ENCODE measurements around the gene NDUFB2. TPM values are rescaled to one million over a fixed set of nuclear protein-coding genes. Genes with fewer than 3 reads are reported as not detected.
"Not testable (repeated sequence)": the region's sequence is repeated elsewhere in the genome, so short reads cannot be mapped to it uniquely, and the experiment has no call there.

NDUFB2 gene
- total RNA-seq, 1 donor from 2014 or later: 35.9 TPM

DNA sequence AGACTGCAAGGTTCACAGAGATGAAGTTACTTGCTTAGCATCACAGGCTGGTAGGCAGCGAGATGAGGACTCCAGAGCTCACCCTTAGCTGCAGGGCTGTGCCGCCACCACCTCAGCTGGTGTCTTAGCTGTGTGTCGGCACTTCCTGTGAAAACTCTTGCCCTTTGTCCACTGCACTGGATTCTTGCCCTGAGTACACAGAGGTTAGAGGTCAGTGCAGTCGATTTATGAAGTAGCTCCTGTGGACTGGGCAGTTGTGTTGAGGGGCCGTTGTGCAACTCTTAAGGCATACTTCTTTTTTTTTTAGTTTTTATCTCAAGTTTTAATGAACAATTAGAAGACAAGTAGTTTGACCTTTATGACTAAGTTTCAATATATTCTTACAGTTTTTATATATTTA is 10.6 kb downstream of the NDUFB2 start:
- no peaks in the 10 kb centered on the region for H3K27me3 ChIP-seq
- H3K4me3 ChIP-seq: no peak overlapping the region
- H3K4me1 ChIP-seq: no peaks in the 10 kb centered on the region
- TF ChIP-seq, protein P1, sequence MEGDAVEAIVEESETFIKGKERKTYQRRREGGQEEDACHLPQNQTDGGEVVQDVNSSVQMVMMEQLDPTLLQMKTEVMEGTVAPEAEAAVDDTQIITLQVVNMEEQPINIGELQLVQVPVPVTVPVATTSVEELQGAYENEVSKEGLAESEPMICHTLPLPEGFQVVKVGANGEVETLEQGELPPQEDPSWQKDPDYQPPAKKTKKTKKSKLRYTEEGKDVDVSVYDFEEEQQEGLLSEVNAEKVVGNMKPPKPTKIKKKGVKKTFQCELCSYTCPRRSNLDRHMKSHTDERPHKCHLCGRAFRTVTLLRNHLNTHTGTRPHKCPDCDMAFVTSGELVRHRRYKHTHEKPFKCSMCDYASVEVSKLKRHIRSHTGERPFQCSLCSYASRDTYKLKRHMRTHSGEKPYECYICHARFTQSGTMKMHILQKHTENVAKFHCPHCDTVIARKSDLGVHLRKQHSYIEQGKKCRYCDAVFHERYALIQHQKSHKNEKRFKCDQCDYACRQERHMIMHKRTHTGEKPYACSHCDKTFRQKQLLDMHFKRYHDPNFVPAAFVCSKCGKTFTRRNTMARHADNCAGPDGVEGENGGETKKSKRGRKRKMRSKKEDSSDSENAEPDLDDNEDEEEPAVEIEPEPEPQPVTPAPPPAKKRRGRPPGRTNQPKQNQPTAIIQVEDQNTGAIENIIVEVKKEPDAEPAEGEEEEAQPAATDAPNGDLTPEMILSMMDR (IDR thresholded peaks at IDR 0.05): no peak
- no peak for DNase-seq (ENCODE audit: low spot score in 2 of 2)
- intact Hi-C loops (cut with DNase I): no loop called here
- H3K9me3 ChIP-seq: no peaks in the 10 kb centered on the region
- peaks cover 19 to 29% of the 10 kb centered on the region in 2 donors for H3K36me3 ChIP-seq
- no peak overlapping the region for H3K27ac ChIP-seq

DNA sequence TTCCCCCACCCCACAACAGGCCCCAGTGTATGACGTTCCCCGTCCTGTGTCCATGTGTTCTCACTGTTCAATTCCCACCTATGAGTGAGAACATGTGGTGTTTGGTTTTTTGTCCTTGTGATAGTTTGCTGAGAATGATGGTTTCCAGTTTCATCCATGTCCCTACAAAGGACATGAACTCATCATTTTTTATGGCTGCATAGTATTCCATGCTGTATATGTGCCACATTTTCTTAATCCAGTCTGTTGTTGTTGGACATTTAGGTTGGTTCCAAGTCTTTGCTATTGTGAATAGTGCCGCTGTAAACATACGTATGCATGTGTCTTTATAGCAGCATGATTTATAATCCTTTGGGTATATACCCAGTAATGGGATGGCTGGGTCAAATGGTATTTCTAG is 12.3 kb downstream of the NDUFB2 start:
- DNase-seq (ENCODE audit: low spot score in 2 of 2); H3K4me3 ChIP-seq; H3K27ac ChIP-seq; H3K9me3 ChIP-seq; H3K27me3 ChIP-seq; H3K4me1 ChIP-seq; intact Hi-C loops (cut with DNase I): not testable (repeated sequence)
- H3K36me3 ChIP-seq: peaks cover 19 to 24% of the 10 kb centered on the region in 2 donors

DNA sequence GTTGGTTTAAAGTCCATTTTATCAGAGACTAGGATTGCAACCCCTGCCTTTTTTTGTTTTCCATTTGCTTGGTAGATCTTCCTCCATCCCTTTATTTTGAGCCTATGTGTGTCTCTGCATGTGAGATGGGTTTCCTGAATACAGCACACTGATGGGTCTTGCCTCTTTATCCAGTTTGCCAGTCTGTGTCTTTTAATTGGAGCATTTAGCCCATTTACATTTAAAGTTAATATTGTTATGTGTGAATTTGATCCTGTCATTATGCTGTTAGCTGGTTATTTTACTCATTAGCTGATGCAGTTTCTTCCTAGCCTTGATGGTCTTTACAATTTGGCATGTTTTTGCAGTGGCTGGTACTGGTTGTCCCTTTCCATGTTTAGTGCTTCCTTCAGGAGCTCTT is 15.9 kb downstream of the NDUFB2 start:
- DNase-seq (ENCODE audit: low spot score in 2 of 2); H3K4me1 ChIP-seq; H3K27me3 ChIP-seq; H3K9me3 ChIP-seq; intact Hi-C loops (cut with DNase I); H3K27ac ChIP-seq; H3K4me3 ChIP-seq: not testable (repeated sequence)
- H3K36me3 ChIP-seq: peaks cover 0 to 19% of the 10 kb centered on the region in 2 donors

DNA sequence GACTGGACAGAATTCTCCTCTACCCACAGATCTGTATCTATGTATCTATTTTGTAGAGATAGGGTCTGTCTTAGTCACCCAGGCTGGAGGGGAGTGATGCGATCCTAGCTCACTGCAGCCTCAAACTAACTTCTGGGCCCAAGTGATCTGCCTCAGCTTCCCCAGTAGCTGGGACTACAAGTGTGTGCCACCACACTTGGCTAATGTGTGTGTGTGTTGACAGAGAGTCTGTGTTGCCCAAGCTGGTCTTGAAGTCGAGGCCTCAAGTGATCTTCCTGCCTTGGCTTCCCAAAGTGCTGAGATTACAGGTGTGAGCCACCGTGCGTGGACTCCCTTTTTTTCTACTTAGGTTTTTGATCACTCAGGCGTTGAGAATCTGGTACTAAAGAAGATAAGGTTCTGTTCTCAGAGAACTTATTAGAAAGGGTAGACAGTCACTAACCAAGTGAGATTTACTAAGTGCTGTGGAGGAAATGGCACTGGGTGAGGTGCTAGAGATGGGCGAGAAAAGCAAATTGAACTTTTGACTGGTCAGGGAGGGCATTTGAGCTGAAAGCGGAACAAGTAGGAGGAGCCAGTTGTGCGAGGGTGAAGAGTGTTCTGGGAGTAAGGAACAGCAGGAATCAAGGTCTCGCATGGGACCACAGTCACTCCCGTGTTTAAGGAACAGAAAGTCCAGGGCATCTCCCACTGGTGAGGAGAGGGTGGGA is 18.0 kb downstream of the NDUFB2 start:
- H3K4me3 ChIP-seq: no peak overlapping the region
- H3K4me1 ChIP-seq: no peaks in the 10 kb centered on the region
- intact Hi-C loops (cut with DNase I): no loop called here
- no peak for DNase-seq (ENCODE audit: low spot score in 2 of 2)
- no peak overlapping the region for H3K27ac ChIP-seq
- peaks cover 0 to 19% of the 10 kb centered on the region in 2 donors for H3K36me3 ChIP-seq
- no peaks in the 10 kb centered on the region for H3K9me3 ChIP-seq
- no peaks in the 10 kb centered on the region for H3K27me3 ChIP-seq
- TF ChIP-seq, protein P1 (IDR thresholded peaks at IDR 0.05): no peak

DNA sequence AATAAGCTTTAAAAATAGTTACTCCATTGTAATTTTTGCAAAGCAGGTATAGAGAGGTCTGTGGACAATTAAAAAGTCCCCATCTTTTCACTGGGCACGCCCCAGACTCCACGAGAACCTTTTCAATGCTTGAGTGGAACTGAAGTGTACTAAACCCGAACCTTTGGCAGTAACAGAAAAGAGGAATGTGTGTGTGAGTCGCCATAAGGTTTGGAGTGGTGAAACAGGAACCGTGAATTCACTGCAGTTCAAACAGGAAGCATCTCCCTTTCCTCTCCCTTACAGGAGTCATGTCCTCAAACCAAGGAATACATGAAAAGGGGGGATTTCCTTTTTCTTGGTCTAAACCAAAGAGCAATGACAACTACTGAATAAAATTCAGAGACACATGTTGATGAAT is 23.2 kb downstream of the NDUFB2 start:
- Histone ChIP-seq H3K27me3 (no peaks in the 10 kb centered on the region), H3K4me1 (no peaks in the 10 kb centered on the region), H3K27ac (no peak overlapping the region), H3K4me3 (no peak overlapping the region), H3K9me3 (no peaks in the 10 kb centered on the region), H3K36me3 (peaks cover 0 to 13% of the 10 kb centered on the region in 2 donors)
- no peak for DNase-seq (ENCODE audit: low spot score in 2 of 2)
- intact Hi-C loops (cut with DNase I): no loop called here
- TF ChIP-seq, protein P1 (IDR thresholded peaks at IDR 0.05): no peak

DNA sequence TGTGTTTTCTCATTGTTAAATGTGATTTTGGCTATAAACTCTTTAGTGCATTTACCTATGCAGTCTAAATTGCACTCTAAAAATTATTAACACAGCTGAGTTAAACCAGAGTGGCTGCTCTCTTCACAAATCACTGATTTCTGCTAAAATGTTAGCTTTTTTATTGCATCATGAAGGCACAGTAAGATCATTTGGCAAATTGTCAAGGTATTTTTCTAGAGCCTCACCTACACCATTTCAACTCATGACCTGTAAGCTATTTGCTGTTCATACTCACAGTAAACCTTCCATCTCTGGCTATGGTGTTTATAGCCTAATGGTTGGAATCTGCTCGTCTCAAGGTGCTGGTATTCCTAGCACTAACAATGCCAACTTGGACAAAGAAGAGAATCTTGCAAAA is 25.7 kb downstream of the NDUFB2 start:
- Histone ChIP-seq H3K9me3 (no peaks in the 10 kb centered on the region), H3K4me3 (no peak overlapping the region), H3K27ac (no peak overlapping the region), H3K4me1 (no peaks in the 10 kb centered on the region), H3K27me3 (no peaks in the 10 kb centered on the region), H3K36me3 (peaks cover 0 to 11% of the 10 kb centered on the region in 2 donors)
- intact Hi-C loops (cut with DNase I): no loop called here
- TF ChIP-seq, protein P1 (IDR thresholded peaks at IDR 0.05): no peak
- no peak for DNase-seq (ENCODE audit: low spot score in 2 of 2)

DNA sequence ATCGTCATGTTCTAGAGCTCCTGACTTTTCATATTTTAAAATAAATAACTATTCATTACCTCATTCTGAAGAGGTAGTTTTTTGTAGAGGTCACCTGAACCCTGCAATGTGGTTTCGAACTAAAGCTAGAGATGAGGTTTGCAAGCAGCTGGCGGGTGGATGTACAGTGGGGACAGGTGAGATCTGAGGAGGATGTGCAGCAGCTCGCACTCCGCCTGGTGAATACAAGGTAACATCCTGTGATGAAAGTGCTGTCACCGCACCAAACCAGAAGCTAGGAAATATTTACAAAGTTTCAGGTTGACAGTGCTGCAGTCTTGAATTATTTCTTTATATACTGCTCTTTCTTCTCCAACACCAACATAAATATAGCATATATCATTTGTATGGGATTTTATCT is 26.5 kb downstream of the NDUFB2 start:
- Histone ChIP-seq H3K9me3 (no peaks in the 10 kb centered on the region), H3K27me3 (no peaks in the 10 kb centered on the region), H3K36me3 (peaks cover 0 to 11% of the 10 kb centered on the region in 2 donors), H3K4me3 (no peak overlapping the region), H3K27ac (no peak overlapping the region), H3K4me1 (no peaks in the 10 kb centered on the region)
- TF ChIP-seq, protein P1 (IDR thresholded peaks at IDR 0.05): no peak
- intact Hi-C loops (cut with DNase I): no loop called here
- no peak for DNase-seq (ENCODE audit: low spot score in 2 of 2)
